GM12878 (cell line): Measurements from ENCODE around the gene SPDYA. TPM values are rescaled to one million over a fixed set of nuclear protein-coding genes. Genes with fewer than 3 reads are reported as not detected.

Source experiments
- ASH2L ChIP-seq: fragments of 300-600, 200-600 bp; sonication (generic); IDR thresholded peaks from 2 replicates; pipeline ENCODE4 v1.6.1; 2017; ENCODE audit warnings: low read depth, mild to moderate bottlenecking, borderline replicate concordance
- BMI1 ChIP-seq: fragments of 450-650 bp; IDR thresholded peaks from 2 replicates; pipeline ENCODE4 v1.6.1; 2016; ENCODE audit warnings: mild to moderate bottlenecking, moderate library complexity, borderline replicate concordance
- CHD1 ChIP-seq: IDR thresholded peaks from 2 replicates; pipeline ENCODE4 v1.6.1; 2012; ENCODE audit warnings: low read depth, low read length, improper control_type of control experiment
- CHD4 ChIP-seq: fragments of 200-600 bp; sonication (generic); IDR thresholded peaks from 2 replicates; pipeline ENCODE4 v1.6.1; 2016; ENCODE audit warnings: mild to moderate bottlenecking
- DPF2 ChIP-seq: fragments of 450-650 bp; IDR thresholded peaks from 2 replicates; pipeline ENCODE4 v1.6.1; 2017; ENCODE audit warnings: mild to moderate bottlenecking
- EED ChIP-seq: sonication (generic); IDR thresholded peaks from 2 replicates; pipeline ENCODE4 v1.6.1; 2016; ENCODE audit warnings: antibody characterized with exemption, low read depth
- EZH2 ChIP-seq: IDR thresholded peaks from 2 replicates; pipeline ENCODE4 v1.6.1; 2012; ENCODE audit warnings: low read depth, mild to moderate bottlenecking, control low read depth, inconsistent platforms, low read length, borderline replicate concordance; ENCODE audit not compliant: control insufficient read depth
- IKZF1 ChIP-seq: fragments of 450-650 bp; conservative IDR thresholded peaks from 2 replicates; pipeline ENCODE4 v1.6.1; 2017; ENCODE audit warnings: antibody characterized with exemption, mild to moderate bottlenecking
- IKZF2 ChIP-seq, 2 experiments: fragments of 450-650 bp; IDR thresholded peaks; 2 replicates each; pipeline ENCODE4 v1.6.1; 2017; ENCODE audit warnings: mild to moderate bottlenecking in 2 of 2, moderate library complexity in 2 of 2
- JUND ChIP-seq: IDR thresholded peaks from 2 replicates; pipeline ENCODE4 v1.6.1; 2012; ENCODE audit warnings: low read depth, mild to moderate bottlenecking, low read length, improper control_type of control experiment, moderate library complexity
- NFIC ChIP-seq: IDR thresholded peaks from 2 replicates; pipeline ENCODE4 v1.6.1; 2012; ENCODE audit warnings: low read depth, mild to moderate bottlenecking, inconsistent platforms, low read length, moderate library complexity
- NFYB ChIP-seq: IDR thresholded peaks from 2 replicates; pipeline ENCODE4 v1.6.1; 2011; ENCODE audit warnings: low read depth, mild to moderate bottlenecking, low read length, improper control_type of control experiment, moderate library complexity; ENCODE audit not compliant: insufficient read depth
- NR2F1 ChIP-seq: fragments of 450-650 bp; conservative IDR thresholded peaks from 2 replicates; pipeline ENCODE4 v1.6.1; 2017; ENCODE audit warnings: mild to moderate bottlenecking
- RAD51 ChIP-seq: fragments of 450-650 bp; IDR thresholded peaks from 2 replicates; pipeline ENCODE4 v1.6.1; 2016; ENCODE audit warnings: moderate library complexity, mild to moderate bottlenecking, inconsistent platforms
- RELA ChIP-seq: fragments of 450-650 bp; IDR thresholded peaks from 2 replicates; pipeline ENCODE4 v1.8.0; 2014; ENCODE audit warnings: borderline replicate concordance; ENCODE audit not compliant: partially characterized antibody
- SIX5 ChIP-seq: IDR thresholded peaks from 2 replicates; pipeline ENCODE4 v1.6.1; 2011; ENCODE audit warnings: mild to moderate bottlenecking, low read depth, low read length, moderate library complexity; ENCODE audit not compliant: severe bottlenecking
- TAF1 ChIP-seq: IDR thresholded peaks from 2 replicates; pipeline ENCODE4 v1.6.1; 2011; ENCODE audit warnings: mild to moderate bottlenecking, low read depth, low read length, borderline replicate concordance
- TBL1XR1 ChIP-seq: IDR thresholded peaks from 2 replicates; pipeline ENCODE4 v1.6.1; 2012; ENCODE audit warnings: low read depth, low read length, improper control_type of control experiment
- YBX1 ChIP-seq: fragments of 450-650 bp; IDR thresholded peaks from 2 replicates; pipeline ENCODE4 v1.6.1; 2016; ENCODE audit warnings: antibody characterized with exemption
- polyA plus RNA-seq, 11 experiments: library from polyadenylated mRNA; depleted of rRNA in 4 of 11; unstranded in 6 of 11; stranded (reverse) in 5 of 11; fragments of >200 nt; fragmentation: Nextera tagmentation in 4 of 11; fragmentation: Illumina TruSeq in 1 of 11; extraction: Ambion mirVana in 4 of 11; extraction: Trizol in 1 of 11; gene quantifications; 1 replicate in 1 of 11; 2 replicates in 10 of 11; pipeline versions ENCODE4 v1.2.1 to v1.2.3, GENCODE V29; 2011 to 2016; ENCODE audit warnings: inconsistent platforms in 2 of 11, missing spikeins in 2 of 11, low read depth in 1 of 11
- total RNA-seq, 4 experiments: library from RNA; depleted of rRNA in 3 of 4; stranded (reverse); fragments of >200 nt in 3 of 4; fragmentation: Illumina TruSeq in 1 of 4; extraction: Trizol in 1 of 4; gene quantifications; 2 replicates each; pipeline versions ENCODE4 v1.2.1 to v1.2.3, GENCODE V29; 2013 to 2021
- TF ChIP-seq, protein P1 (sequence below): fragments of 150-350 bp; IDR thresholded peaks from 2 replicates; pipeline ENCODE4 v1.6.1; 2016; ENCODE audit warnings: low read depth, low read length
- TF ChIP-seq, protein P2 (sequence below): fragments of 450-650 bp; IDR thresholded peaks from 2 replicates; pipeline ENCODE4 v1.6.1; 2017; ENCODE audit warnings: mild to moderate bottlenecking, low read depth, inconsistent platforms; ENCODE audit not compliant: poor library complexity, severe bottlenecking
- TF ChIP-seq, protein P3 (sequence below): IDR thresholded peaks from 2 replicates; pipeline ENCODE4 v1.6.1; 2011; ENCODE audit warnings: low read depth, low read length, improper control_type of control experiment, borderline replicate concordance
- TF ChIP-seq, protein P4 (sequence below): IDR thresholded peaks from 2 replicates; pipeline ENCODE4 v1.6.1; 2012; ENCODE audit warnings: low read depth, low read length, improper control_type of control experiment

The SPDYA gene
- total and polyA plus RNA-seq, 10 of the 15 experiments (the other 5 are each of a cell fraction or from before 2014, with no cell fraction given) = 0.12 to 2.4 (median 0.50) TPM

DNA sequence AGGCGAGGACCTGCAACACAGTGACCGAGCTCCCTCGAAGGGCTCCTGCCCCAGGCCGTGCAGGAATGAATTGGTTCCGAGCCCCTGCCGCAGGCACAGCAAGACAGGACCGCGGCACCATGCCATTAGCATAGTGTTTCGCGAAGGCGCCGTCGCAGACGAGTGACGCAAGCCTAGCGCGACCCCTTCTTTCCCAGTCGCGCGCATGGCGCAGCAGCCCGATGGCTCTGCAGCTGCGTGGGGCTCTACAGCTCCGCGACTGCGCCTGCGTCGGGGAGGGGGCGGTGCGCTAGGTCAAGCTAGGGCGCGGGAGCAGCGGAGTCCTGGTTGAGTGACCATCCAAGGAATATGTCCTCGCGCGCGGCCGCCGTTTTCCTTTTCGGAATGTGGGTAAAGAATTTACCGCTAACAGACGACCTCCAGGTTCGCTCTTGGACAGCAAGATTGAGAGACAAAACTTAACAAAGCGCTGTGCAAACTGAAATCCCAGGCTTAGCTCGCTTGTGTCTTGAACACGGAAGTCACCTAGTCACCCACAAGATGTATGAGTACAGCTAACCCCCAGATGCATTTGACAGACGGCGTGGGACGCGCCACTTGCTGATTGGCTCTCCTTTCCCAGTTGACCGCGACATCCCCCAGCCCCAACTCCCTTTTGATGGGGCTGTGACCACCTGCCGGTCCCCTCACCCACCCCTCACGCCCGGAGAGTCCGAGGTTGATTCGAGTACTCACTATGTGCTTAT lies 59.7 kb downstream of the SPDYA start, which contains the start of gene TRMT61B (continued):
- TF ChIP-seq, protein P1, sequence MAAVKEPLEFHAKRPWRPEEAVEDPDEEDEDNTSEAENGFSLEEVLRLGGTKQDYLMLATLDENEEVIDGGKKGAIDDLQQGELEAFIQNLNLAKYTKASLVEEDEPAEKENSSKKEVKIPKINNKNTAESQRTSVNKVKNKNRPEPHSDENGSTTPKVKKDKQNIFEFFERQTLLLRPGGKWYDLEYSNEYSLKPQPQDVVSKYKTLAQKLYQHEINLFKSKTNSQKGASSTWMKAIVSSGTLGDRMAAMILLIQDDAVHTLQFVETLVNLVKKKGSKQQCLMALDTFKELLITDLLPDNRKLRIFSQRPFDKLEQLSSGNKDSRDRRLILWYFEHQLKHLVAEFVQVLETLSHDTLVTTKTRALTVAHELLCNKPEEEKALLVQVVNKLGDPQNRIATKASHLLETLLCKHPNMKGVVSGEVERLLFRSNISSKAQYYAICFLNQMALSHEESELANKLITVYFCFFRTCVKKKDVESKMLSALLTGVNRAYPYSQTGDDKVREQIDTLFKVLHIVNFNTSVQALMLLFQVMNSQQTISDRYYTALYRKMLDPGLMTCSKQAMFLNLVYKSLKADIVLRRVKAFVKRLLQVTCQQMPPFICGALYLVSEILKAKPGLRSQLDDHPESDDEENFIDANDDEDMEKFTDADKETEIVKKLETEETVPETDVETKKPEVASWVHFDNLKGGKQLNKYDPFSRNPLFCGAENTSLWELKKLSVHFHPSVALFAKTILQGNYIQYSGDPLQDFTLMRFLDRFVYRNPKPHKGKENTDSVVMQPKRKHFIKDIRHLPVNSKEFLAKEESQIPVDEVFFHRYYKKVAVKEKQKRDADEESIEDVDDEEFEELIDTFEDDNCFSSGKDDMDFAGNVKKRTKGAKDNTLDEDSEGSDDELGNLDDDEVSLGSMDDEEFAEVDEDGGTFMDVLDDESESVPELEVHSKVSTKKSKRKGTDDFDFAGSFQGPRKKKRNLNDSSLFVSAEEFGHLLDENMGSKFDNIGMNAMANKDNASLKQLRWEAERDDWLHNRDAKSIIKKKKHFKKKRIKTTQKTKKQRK = peak; percentile 35; the same call in 1 of the 2 replicates
- TF ChIP-seq EED (peak; percentile 13; the same call in 1 of the 2 replicates), IKZF2 (IDR thresholded peaks at IDR 0.05) (no peak), NFIC (no peak; the same call in 1 of the 2 replicates), TAF1 (peak; percentile 1; the same call in 1 of the 2 replicates), YBX1 (no peak), DPF2 (no peak; the same call in 1 of the 2 replicates), RAD51 (no peak), JUND (peak; percentile 49; the same call in 1 of the 2 replicates), ASH2L (peak; percentile 95; the same call in 1 of the 2 replicates), NFYB (peak; percentile 72), EZH2 (no peak), CHD4 (no peak), BMI1 (no peak), CHD1 (no peak), IKZF1 (peak; percentile 97), TBL1XR1 (peak; percentile 53; the same call in 1 of the 2 replicates), SIX5 (peak; percentile 57), NR2F1 (peak; percentile 97), RELA (peak; percentile 95)
- TF ChIP-seq, protein P2, sequence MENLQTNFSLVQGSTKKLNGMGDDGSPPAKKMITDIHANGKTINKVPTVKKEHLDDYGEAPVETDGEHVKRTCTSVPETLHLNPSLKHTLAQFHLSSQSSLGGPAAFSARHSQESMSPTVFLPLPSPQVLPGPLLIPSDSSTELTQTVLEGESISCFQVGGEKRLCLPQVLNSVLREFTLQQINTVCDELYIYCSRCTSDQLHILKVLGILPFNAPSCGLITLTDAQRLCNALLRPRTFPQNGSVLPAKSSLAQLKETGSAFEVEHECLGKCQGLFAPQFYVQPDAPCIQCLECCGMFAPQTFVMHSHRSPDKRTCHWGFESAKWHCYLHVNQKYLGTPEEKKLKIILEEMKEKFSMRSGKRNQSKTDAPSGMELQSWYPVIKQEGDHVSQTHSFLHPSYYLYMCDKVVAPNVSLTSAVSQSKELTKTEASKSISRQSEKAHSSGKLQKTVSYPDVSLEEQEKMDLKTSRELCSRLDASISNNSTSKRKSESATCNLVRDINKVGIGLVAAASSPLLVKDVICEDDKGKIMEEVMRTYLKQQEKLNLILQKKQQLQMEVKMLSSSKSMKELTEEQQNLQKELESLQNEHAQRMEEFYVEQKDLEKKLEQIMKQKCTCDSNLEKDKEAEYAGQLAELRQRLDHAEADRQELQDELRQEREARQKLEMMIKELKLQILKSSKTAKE = no peak
- TF ChIP-seq, protein P3, sequence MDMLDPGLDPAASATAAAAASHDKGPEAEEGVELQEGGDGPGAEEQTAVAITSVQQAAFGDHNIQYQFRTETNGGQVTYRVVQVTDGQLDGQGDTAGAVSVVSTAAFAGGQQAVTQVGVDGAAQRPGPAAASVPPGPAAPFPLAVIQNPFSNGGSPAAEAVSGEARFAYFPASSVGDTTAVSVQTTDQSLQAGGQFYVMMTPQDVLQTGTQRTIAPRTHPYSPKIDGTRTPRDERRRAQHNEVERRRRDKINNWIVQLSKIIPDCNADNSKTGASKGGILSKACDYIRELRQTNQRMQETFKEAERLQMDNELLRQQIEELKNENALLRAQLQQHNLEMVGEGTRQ = no peak
- TF ChIP-seq, protein P4, sequence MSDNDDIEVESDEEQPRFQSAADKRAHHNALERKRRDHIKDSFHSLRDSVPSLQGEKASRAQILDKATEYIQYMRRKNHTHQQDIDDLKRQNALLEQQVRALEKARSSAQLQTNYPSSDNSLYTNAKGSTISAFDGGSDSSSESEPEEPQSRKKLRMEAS = peak; percentile 98
